ENCODE results near the gene ALDH1L2. TPM values are rescaled to one million over a fixed set of nuclear protein-coding genes. Genes with fewer than 3 reads are reported as not detected.

ALDH1L2 gene
- total RNA-seq, 2 donors from 2014 or later, result 0.22 to 0.27 TPM

DNA sequence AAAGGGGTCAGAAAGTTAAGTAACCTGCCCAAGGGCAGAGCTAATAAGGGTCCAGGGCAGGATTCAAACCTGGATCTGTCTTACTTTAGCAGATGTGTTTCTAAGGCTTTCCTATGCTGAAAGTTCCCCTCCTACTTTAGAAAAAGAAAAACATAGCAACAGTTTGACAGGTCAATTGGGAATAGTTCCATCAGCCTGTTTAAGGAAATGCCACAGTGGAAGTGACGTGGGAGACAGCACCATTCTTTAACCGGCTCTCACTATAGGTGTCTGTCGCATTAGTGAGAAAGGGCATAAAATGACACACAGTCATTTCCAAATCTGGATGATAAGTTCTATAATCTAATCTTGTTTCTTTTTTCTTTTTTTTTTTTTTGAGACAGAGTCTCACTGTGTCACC is 7.3 kb downstream of the ALDH1L2 start:
- Mint-ChIP-seq H3K36me3 (ENCODE audit: low read depth) (no peaks in the 10 kb centered on the region), H3K4me3 (no peak overlapping the region), H3K9me3 (no peaks in the 10 kb centered on the region), H3K27me3 (ENCODE audit: insufficient read depth) (peaks cover 3% of the 10 kb centered on the region), H3K27ac (no peak overlapping the region), H3K4me1 (peaks cover 7% of the 10 kb centered on the region)
- no peak for DNase-seq
- Histone ChIP-seq H3K36me3 (ENCODE audit: control insufficient read depth, insufficient read depth, low read length) (no peaks in the 10 kb centered on the region), H3K9me3 (ENCODE audit: control insufficient read depth, low read length) (no peaks in the 10 kb centered on the region), H3K9ac (ENCODE audit: extremely low read depth, low read length, poor library complexity, severe bottlenecking) (no peak overlapping the region), H3K27me3 (ENCODE audit: control insufficient read depth, insufficient read depth, low read length, poor library complexity, severe bottlenecking) (peaks cover 1% of the 10 kb centered on the region), H3K27ac (ENCODE audit: low read depth, low read length) (no peak overlapping the region), H3K4me1 (ENCODE audit: control insufficient read depth, insufficient read depth, low read length) (no peaks in the 10 kb centered on the region), H3K4me3 (ENCODE audit: low read length) (no peak overlapping the region)
- TF ChIP-seq, protein P1, sequence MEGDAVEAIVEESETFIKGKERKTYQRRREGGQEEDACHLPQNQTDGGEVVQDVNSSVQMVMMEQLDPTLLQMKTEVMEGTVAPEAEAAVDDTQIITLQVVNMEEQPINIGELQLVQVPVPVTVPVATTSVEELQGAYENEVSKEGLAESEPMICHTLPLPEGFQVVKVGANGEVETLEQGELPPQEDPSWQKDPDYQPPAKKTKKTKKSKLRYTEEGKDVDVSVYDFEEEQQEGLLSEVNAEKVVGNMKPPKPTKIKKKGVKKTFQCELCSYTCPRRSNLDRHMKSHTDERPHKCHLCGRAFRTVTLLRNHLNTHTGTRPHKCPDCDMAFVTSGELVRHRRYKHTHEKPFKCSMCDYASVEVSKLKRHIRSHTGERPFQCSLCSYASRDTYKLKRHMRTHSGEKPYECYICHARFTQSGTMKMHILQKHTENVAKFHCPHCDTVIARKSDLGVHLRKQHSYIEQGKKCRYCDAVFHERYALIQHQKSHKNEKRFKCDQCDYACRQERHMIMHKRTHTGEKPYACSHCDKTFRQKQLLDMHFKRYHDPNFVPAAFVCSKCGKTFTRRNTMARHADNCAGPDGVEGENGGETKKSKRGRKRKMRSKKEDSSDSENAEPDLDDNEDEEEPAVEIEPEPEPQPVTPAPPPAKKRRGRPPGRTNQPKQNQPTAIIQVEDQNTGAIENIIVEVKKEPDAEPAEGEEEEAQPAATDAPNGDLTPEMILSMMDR (conservative IDR thresholded peaks at IDR 0.05), result no peak
- WGBS, 2 experiments (ENCODE audit: insufficient coverage in 1 of 2, insufficient read length in 1 of 2), result 88% methylated on average over 3 of the region's 3 CpGs; no CpG with 5 or more reads in 1 of the 2 experiments

DNA sequence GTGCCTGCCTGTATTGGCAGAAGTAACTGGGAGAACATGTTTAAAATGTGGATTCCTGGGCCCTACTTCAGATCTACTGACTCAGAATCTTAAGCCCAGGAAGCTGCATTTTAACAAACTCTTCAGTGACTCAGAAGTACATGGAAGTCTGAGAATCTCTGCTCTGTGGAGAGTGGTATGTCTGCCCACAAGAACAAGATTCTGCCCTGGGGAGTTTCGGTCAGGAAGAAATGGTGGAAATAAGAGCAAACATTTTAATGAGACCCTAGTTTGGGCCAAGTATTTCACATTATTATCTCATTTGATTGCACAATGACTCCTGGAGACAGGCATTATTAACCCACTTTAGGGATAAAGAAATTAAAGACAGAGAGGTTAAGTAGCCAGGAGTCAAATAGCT is 8.2 kb downstream of the ALDH1L2 start:
- Histone ChIP-seq H3K4me3 (ENCODE audit: low read length) (no peak overlapping the region), H3K4me1 (ENCODE audit: control insufficient read depth, insufficient read depth, low read length) (no peaks in the 10 kb centered on the region), H3K9ac (ENCODE audit: extremely low read depth, low read length, poor library complexity, severe bottlenecking) (no peak overlapping the region), H3K9me3 (ENCODE audit: control insufficient read depth, low read length) (no peaks in the 10 kb centered on the region), H3K27ac (ENCODE audit: low read depth, low read length) (no peak overlapping the region), H3K36me3 (ENCODE audit: control insufficient read depth, insufficient read depth, low read length) (no peaks in the 10 kb centered on the region), H3K27me3 (ENCODE audit: control insufficient read depth, insufficient read depth, low read length, poor library complexity, severe bottlenecking) (no peaks in the 10 kb centered on the region)
- H3K9me3 Mint-ChIP-seq, result no peaks in the 10 kb centered on the region
- no peak for DNase-seq
- peaks cover 7% of the 10 kb centered on the region for H3K4me1 Mint-ChIP-seq
- H3K27me3 Mint-ChIP-seq (ENCODE audit: insufficient read depth), result no peaks in the 10 kb centered on the region
- 85% methylated on average over 1 of the region's 1 CpG; no CpG with 5 or more reads in 1 of the 2 experiments for WGBS, 2 experiments (ENCODE audit: insufficient coverage in 1 of 2, insufficient read length in 1 of 2)
- TF ChIP-seq, protein P1 (conservative IDR thresholded peaks at IDR 0.05), result no peak
- H3K27ac Mint-ChIP-seq, result no peak overlapping the region
- H3K36me3 Mint-ChIP-seq (ENCODE audit: low read depth), result no peaks in the 10 kb centered on the region
- H3K4me3 Mint-ChIP-seq, result no peak overlapping the region

DNA sequence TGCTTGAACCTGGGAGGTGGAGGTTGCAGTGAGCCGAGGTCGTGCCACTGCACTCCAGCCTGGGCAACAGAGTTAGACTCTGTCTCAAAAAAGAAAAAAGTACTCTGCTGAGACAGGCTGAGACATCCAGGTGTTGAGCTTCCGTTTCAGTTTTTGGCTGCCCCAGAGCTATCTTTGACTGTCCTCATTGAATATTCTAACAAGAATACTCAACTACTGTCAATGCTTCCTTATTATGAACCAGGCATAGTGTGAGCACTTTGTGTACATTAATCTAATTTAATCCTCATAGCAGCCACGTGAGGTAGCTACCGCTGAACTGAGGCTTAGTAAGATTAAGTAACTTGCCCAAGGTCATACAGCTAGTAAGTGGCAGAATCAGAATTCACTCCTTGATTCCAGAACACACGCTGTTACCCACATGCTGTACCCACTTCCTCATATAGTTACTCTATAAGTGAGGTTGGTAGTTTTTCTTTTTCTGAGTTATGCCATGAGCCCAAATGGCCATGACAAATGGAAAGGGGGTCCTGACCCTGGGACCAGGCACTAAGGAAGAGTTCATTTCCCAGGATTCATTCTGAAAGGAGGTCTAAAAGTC is 11.3 kb downstream of the ALDH1L2 start:
- Mint-ChIP-seq H3K9me3 (no peaks in the 10 kb centered on the region), H3K27ac (no peak overlapping the region), H3K27me3 (ENCODE audit: insufficient read depth) (no peaks in the 10 kb centered on the region), H3K4me3 (no peak overlapping the region), H3K4me1 (peaks cover 7% of the 10 kb centered on the region), H3K36me3 (ENCODE audit: low read depth) (no peaks in the 10 kb centered on the region)
- TF ChIP-seq, protein P1 (conservative IDR thresholded peaks at IDR 0.05), result no peak
- no peak overlapping the region for H3K9ac ChIP-seq (ENCODE audit: extremely low read depth, low read length, poor library complexity, severe bottlenecking)
- no peaks in the 10 kb centered on the region for H3K36me3 ChIP-seq (ENCODE audit: control insufficient read depth, insufficient read depth, low read length)
- H3K27me3 ChIP-seq (ENCODE audit: control insufficient read depth, insufficient read depth, low read length, poor library complexity, severe bottlenecking), result no peaks in the 10 kb centered on the region
- no peaks in the 10 kb centered on the region for H3K4me1 ChIP-seq (ENCODE audit: control insufficient read depth, insufficient read depth, low read length)
- no peak overlapping the region for H3K4me3 ChIP-seq (ENCODE audit: low read length)
- DNase-seq, result no peak
- H3K9me3 ChIP-seq (ENCODE audit: control insufficient read depth, low read length), result no peaks in the 10 kb centered on the region
- no peak overlapping the region for H3K27ac ChIP-seq (ENCODE audit: low read depth, low read length)
- 95 to 100% methylated on average over 3 to 5 of the region's 6 CpGs for WGBS, 2 experiments (ENCODE audit: insufficient coverage in 1 of 2, insufficient read length in 1 of 2)
